Activated CD8-positive, alpha-beta memory T cell treated with anti-CD3 and anti-CD28 coated beads for 24 hours (primary cell): Measurements from ENCODE around the gene RNF113B.

ENCODE experiments used
- DNase-seq: peaks from one replicate; pipeline ENCODE4 v3.0.0-alpha.2; 2020

Gene RNF113B

GRCh38 chr13:98203646-98204326, 26.7 kb upstream of the RNF113B start:
- DNase-seq, result no peak

- DNase-seq, result no peak
Measured at GRCh38 chr13:98201984-98202383, 24.9 kb upstream of the RNF113B start.

- DNase-seq, result no peak
Measured at GRCh38 chr13:98201189-98201588, 24.1 kb upstream of the RNF113B start.

- no peak for DNase-seq
Measured at GRCh38 chr13:98200211-98200878, 23.3 kb upstream of the RNF113B start.

- no peak for DNase-seq
Measured at GRCh38 chr13:98199480-98199879, 22.4 kb upstream of the RNF113B start.

- DNase-seq, result no peak
Measured at GRCh38 chr13:98198683-98199082, 21.6 kb upstream of the RNF113B start.

- no peak for DNase-seq
Measured at GRCh38 chr13:98195054-98195791, 18.2 kb upstream of the RNF113B start.

GRCh38 chr13:98192008-98192407, 14.9 kb upstream of the RNF113B start:
- DNase-seq, result no peak

GRCh38 chr13:98190889-98191444, 13.9 kb upstream of the RNF113B start:
- no peak for DNase-seq

GRCh38 chr13:98189841-98190505, 12.9 kb upstream of the RNF113B start:
- DNase-seq, result no peak

- no peak for DNase-seq
Measured at GRCh38 chr13:98188544-98189166, 11.6 kb upstream of the RNF113B start.

- DNase-seq, result no peak
Measured at GRCh38 chr13:98187965-98188261, 10.8 kb upstream of the RNF113B start.

GRCh38 chr13:98187155-98187964, 10.3 kb upstream of the RNF113B start:
- no peak for DNase-seq

GRCh38 chr13:98184792-98185191, 7.7 kb upstream of the RNF113B start:
- no peak for DNase-seq

GRCh38 chr13:98182589-98182988, 5.5 kb upstream of the RNF113B start:
- DNase-seq, result no peak

GRCh38 chr13:98182153-98182552, 5.1 kb upstream of the RNF113B start:
- no peak for DNase-seq

GRCh38 chr13:98181111-98181815, 4.2 kb upstream of the RNF113B start:
- DNase-seq, result no peak

- no peak for DNase-seq
Measured at GRCh38 chr13:98180092-98180491, 3.0 kb upstream of the RNF113B start.

GRCh38 chr13:98175823-98176222, 1.2 kb downstream of the RNF113B start:
- no peak for DNase-seq

- no peak for DNase-seq
Measured at GRCh38 chr13:98175043-98175442, 2.0 kb downstream of the RNF113B start.

- DNase-seq, result no peak
Measured at GRCh38 chr13:98174307-98174706, 2.8 kb downstream of the RNF113B start.
